Ovary (tissue), 9 donors: ENCODE data around the gene CEP78. TPM values are rescaled to one million over a fixed set of nuclear protein-coding genes. Genes with fewer than 3 reads are reported as not detected.

Experiments used
- DNase-seq, 5 donors: peaks; one replicate each; pipeline ENCODE4 v3.0.0-alpha.2; 2019 to 2020
- H3K27ac ChIP-seq, 2 donors: fragments of 200-600 bp; one replicate each; pipeline versions ENCODE4 v1.5.1 to v1.8.0; 2019 to 2022
- H3K27me3 ChIP-seq: fragments of 200-600 bp; one replicate; pipeline ENCODE4 v1.8.0; 2022
- H3K36me3 ChIP-seq: fragments of 200-600 bp; sonication (generic); one replicate; pipeline ENCODE4 v1.5.1; 2019
- H3K4me1 ChIP-seq: one replicate; pipeline ENCODE4 v1.8.1; 2013; ENCODE audit warnings: mild to moderate bottlenecking, moderate library complexity; ENCODE audit not compliant: insufficient read depth
- H3K4me3 ChIP-seq: fragments of 200-600 bp; sonication (generic); one replicate; pipeline ENCODE4 v1.5.1; 2017
- H3K9me3 ChIP-seq, 2 donors: fragments of 200-600 bp in 1 of 2; sonication (generic) in 1 of 2; one replicate each; pipeline versions ENCODE4 v1.5.1 to v1.8.1; 2013 to 2019; ENCODE audit warnings: mild to moderate bottlenecking in 1 of 2, moderate library complexity in 1 of 2
- CTCF ChIP-seq, 3 donors: fragments of 450-650 bp in 2 of 3; fragments of 200-600 bp in 1 of 3; IDR thresholded peaks; one replicate each; pipeline versions ENCODE4 v1.5.1 to v1.8.0; 2016 to 2022; ENCODE audit warnings: antibody characterized with exemption in 3 of 3, mild to moderate bottlenecking in 1 of 3
- EP300 ChIP-seq: sonication (generic); formaldehyde crosslinking; IDR thresholded peaks from one replicate; pipeline ENCODE4 v1.6.1; 2017; ENCODE audit warnings: antibody characterized with exemption
- POLR2A ChIP-seq: fragments of 450-650 bp; IDR thresholded peaks from one replicate; pipeline ENCODE4 v1.6.1; 2017; ENCODE audit warnings: antibody characterized with exemption, mild to moderate bottlenecking, moderate library complexity
- WGBS, 3 donors: extraction: QIAGEN DNeasy Blood & Tissue Kit in 1 of 3; methylation state at CpG; one replicate each; pipeline versions ENCODE4 v1.1.5 to v1.1.7; 2013 to 2017; 5-methylcytosine and 5-hydroxymethylcytosine counted together
- intact Hi-C, 4 donors: fragments of 100-400 bp; cut with DNase I; formaldehyde crosslinking; loops; one replicate each; pipeline versions ENCODE4 v1.11.0 to v1.15.1; 2022 to 2023
- polyA plus RNA-seq, 2 donors: library from polyadenylated mRNA; stranded (reverse); fragments of 200-250 nt in 1 of 2; fragments of 350-450 nt in 1 of 2; fragmentation: Illumina TruSeq in 1 of 2; extraction: RNeasy Lipid Tissue Mini Kit (QIAGEN cat#74804) in 1 of 2; gene quantifications; one replicate each; pipeline ENCODE4 v1.2.3, GENCODE V29; 2013 to 2014
- total RNA-seq, 7 donors: library from RNA; depleted of rRNA in 2 of 7; stranded (reverse); fragments of >200 nt in 2 of 7; fragmentation: NEBNext Ultra II Directional in 3 of 7; extraction: Animal tissue kit (Norgen Biotek cat#: 25700) in 3 of 7; gene quantifications; one replicate each; pipeline versions ENCODE4 v1.1.0 to v1.2.4, GENCODE V29; 2016 to 2023
- donor health status: DM: no; HTN: no; CAD: no; lungs with moderate emphysema.
- donor health status: DM: no; HTN: no; CAD: no.
- donor health status: Bipolar disorder and iron deficiency.
- donor health status: DM: yes; HTN: yes; CAD: no.
- donor health status: DM: no; HTN: no; CAD: no.
- donor health status: DM: yes; HTN: yes; CAD: no.

The CEP78 gene
- total and polyA plus RNA-seq, 9 donors: 6.1 to 25.6 (median 14.4) TPM

- no peak overlapping the region for H3K27ac ChIP-seq
- DNase-seq: no peak
- H3K9me3 ChIP-seq: no peaks in the 10 kb centered on the region
- intact Hi-C loops: no loop called here
- H3K4me1 ChIP-seq: peaks cover 3% of the 10 kb centered on the region
- no peak for TF ChIP-seq EP300
- TF ChIP-seq CTCF (IDR thresholded peaks at IDR 0.05): no peak
- TF ChIP-seq POLR2A: no peak
- H3K36me3 ChIP-seq: no peaks in the 10 kb centered on the region
- H3K4me3 ChIP-seq: no peak overlapping the region
- H3K27me3 ChIP-seq: no peaks in the 10 kb centered on the region
- 83 to 94% (median 92%) methylated on average over 4 of the region's 4 CpGs for WGBS, 3 donors
These were observed 85.1 kb downstream of the CEP78 start for GRCh38 chr9:78320875-78321496.

GRCh38 chr9:78321505-78321904 is 85.6 kb downstream of the CEP78 start:
- 85 to 94% (median 93%) methylated on average over 7 of the region's 7 CpGs for WGBS, 3 donors
- intact Hi-C loops: no loop called here
- Histone ChIP-seq H3K4me1 (peaks cover 3% of the 10 kb centered on the region), H3K9me3 (no peaks in the 10 kb centered on the region), H3K27me3 (no peaks in the 10 kb centered on the region), H3K36me3 (no peaks in the 10 kb centered on the region), H3K27ac (no peak overlapping the region), H3K4me3 (no peak overlapping the region)
- no peak for TF ChIP-seq CTCF (IDR thresholded peaks at IDR 0.05)
- DNase-seq: no peak

GRCh38 chr9:78324068-78324650 is 88.3 kb downstream of the CEP78 start:
- TF ChIP-seq CTCF (IDR thresholded peaks at IDR 0.05): no peak
- TF ChIP-seq EP300: no peak
- TF ChIP-seq POLR2A: no peak
- Histone ChIP-seq H3K27ac (no peak overlapping the region), H3K4me3 (no peak overlapping the region), H3K36me3 (no peaks in the 10 kb centered on the region), H3K27me3 (no peaks in the 10 kb centered on the region), H3K4me1 (peaks cover 2% of the 10 kb centered on the region), H3K9me3 (no peaks in the 10 kb centered on the region)
- WGBS, 3 donors: 80 to 97% (median 86%) methylated on average over 10 of the region's 10 CpGs
- no peak for DNase-seq
- intact Hi-C loops: no loop called here

- 94 to 96% (median 94%) methylated on average over 8 of the region's 8 CpGs for WGBS, 3 donors
- intact Hi-C loops: no loop called here
- Histone ChIP-seq H3K9me3 (no peaks in the 10 kb centered on the region), H3K4me1 (peaks cover 1% of the 10 kb centered on the region), H3K27ac (no peak overlapping the region), H3K27me3 (no peaks in the 10 kb centered on the region), H3K36me3 (no peaks in the 10 kb centered on the region), H3K4me3 (no peak overlapping the region)
- DNase-seq: no peak
- TF ChIP-seq EP300: no peak
- TF ChIP-seq POLR2A: no peak
- TF ChIP-seq CTCF (IDR thresholded peaks at IDR 0.05): no peak
These were observed 88.8 kb downstream of the CEP78 start for GRCh38 chr9:78324682-78325081.
